AG04450 (cell line): ENCODE data around the gene IZUMO1R. TPM values are rescaled to one million over a fixed set of nuclear protein-coding genes. Genes with fewer than 3 reads are reported as not detected.

Experiments used
- CTCF ChIA-PET: fragments of 300-600, 350-600 bp; formaldehyde crosslinking; extraction: SDS; loops from one replicate; lab custom pipeline; 2022; ENCODE audit warnings: antibody characterized with exemption, inconsistent platforms; lab: Charles Lee
- POLR2A ChIA-PET: fragments of 350-600 bp; formaldehyde crosslinking; extraction: SDS; loops from one replicate; lab custom pipeline; 2021; ENCODE audit warnings: antibody characterized with exemption, inconsistent platforms; lab: Yijun Ruan, JAX
- DNase-seq: peaks from one replicate; pipeline ENCODE4 v3.0.0-alpha.2; 2011; ENCODE audit warnings: low read depth, low spot score
- H3K27ac ChIP-seq: one replicate; pipeline ENCODE4 v1.5.1; 2012; ENCODE audit warnings: low read depth, low read length, control low read depth
- H3K27me3 ChIP-seq: one replicate; pipeline ENCODE4 v1.6.0; 2012; ENCODE audit warnings: low read length; ENCODE audit not compliant: control insufficient read depth, insufficient read depth
- H3K4me3 ChIP-seq: 2 replicates; pipeline ENCODE4 v1.5.1; 2011; ENCODE audit warnings: mild to moderate bottlenecking, low read depth, low read length, control low read depth
- H3K9me3 ChIP-seq: 2 replicates; pipeline ENCODE4 v1.5.1; 2012; ENCODE audit warnings: low read length; ENCODE audit not compliant: control insufficient read depth, insufficient read depth
- CTCF ChIP-seq: IDR thresholded peaks from 2 replicates; pipeline ENCODE4 v1.5.1; 2011; ENCODE audit warnings: low read depth, low read length, control low read depth, inconsistent platforms
- polyA plus RNA-seq: library from polyadenylated mRNA; depleted of rRNA; stranded (reverse); fragments of >200 nt; gene quantifications from 2 replicates; pipeline ENCODE4 v1.2.3, GENCODE V29; 2011

Gene IZUMO1R
- polyA plus RNA-seq, 1 experiment, result not detected

- peak; percentile 7 for DNase-seq
- no peak overlapping the region for H3K27ac ChIP-seq
These were observed 11.3 kb downstream of the IZUMO1R start for GRCh38 chr11:94315664-94316063.

GRCh38 chr11:94322501-94322900 lies 18.1 kb downstream of the IZUMO1R start:
- H3K27me3 ChIP-seq, result no peaks in the 10 kb centered on the region
- POLR2A ChIA-PET, result no interaction called here
- no peak for TF ChIP-seq CTCF
- no peak for DNase-seq
- no peaks in the 10 kb centered on the region for H3K9me3 ChIP-seq
- CTCF ChIA-PET, result no interaction called here
- H3K27ac ChIP-seq, result no peak overlapping the region
- H3K4me3 ChIP-seq, result no peak overlapping the region

More at GRCh38 chr11:94315664-94316063, 11.3 kb downstream of the IZUMO1R start:
- Histone ChIP-seq H3K9me3 (no peaks in the 10 kb centered on the region), H3K27me3 (peaks cover 7% of the 10 kb centered on the region), H3K4me3 (no peak overlapping the region)
- TF ChIP-seq CTCF, result no peak
- POLR2A ChIA-PET, result no interaction called here
- CTCF ChIA-PET, result interaction anchor here (1.1 kb wide), 1 partner anchor 420 kb away, joined by 3 read pairs; no protein-coding TSS in a partner anchor

- POLR2A ChIA-PET, result no interaction called here
- Histone ChIP-seq H3K9me3 (no peaks in the 10 kb centered on the region), H3K4me3 (no peak overlapping the region), H3K27me3 (peaks cover 3% of the 10 kb centered on the region), H3K27ac (no peak overlapping the region)
- no peak for DNase-seq
- CTCF ChIA-PET, result interaction anchor here (0.6 to 1.5 kb wide), 4 partner anchors 69 to 430 kb away, joined by 3 to 5 read pairs (median 4); no protein-coding TSS in a partner anchor
- TF ChIP-seq CTCF, result peak; percentile 39
These were observed 21.3 kb downstream of the IZUMO1R start for GRCh38 chr11:94325681-94326080.

GRCh38 chr11:94326947-94327346 lies 22.6 kb downstream of the IZUMO1R start:
- CTCF ChIA-PET, result interaction anchor here (0.7 to 1.5 kb wide), 3 partner anchors 90 to 432 kb away, joined by 3 to 5 read pairs (median 4); no protein-coding TSS in a partner anchor

More at GRCh38 chr11:94326947-94327346, 22.6 kb downstream of the IZUMO1R start:
- H3K27me3 ChIP-seq, result peaks cover 3% of the 10 kb centered on the region
- H3K9me3 ChIP-seq, result no peaks in the 10 kb centered on the region
- no peak for DNase-seq
- no peak overlapping the region for H3K4me3 ChIP-seq
- H3K27ac ChIP-seq, result no peak overlapping the region
- POLR2A ChIA-PET, result no interaction called here
- TF ChIP-seq CTCF, result no peak
